Measurements from ENCODE around the gene B4GALNT1. TPM values are rescaled to one million over a fixed set of nuclear protein-coding genes. Genes with fewer than 3 reads are reported as not detected.
"Not testable (repeated sequence)": the region's sequence is repeated elsewhere in the genome, so short reads cannot be mapped to it uniquely, and the experiment has no call there.

B4GALNT1 gene
- total RNA-seq, 1 donor from 2014 or later: 5.9 TPM

DNA sequence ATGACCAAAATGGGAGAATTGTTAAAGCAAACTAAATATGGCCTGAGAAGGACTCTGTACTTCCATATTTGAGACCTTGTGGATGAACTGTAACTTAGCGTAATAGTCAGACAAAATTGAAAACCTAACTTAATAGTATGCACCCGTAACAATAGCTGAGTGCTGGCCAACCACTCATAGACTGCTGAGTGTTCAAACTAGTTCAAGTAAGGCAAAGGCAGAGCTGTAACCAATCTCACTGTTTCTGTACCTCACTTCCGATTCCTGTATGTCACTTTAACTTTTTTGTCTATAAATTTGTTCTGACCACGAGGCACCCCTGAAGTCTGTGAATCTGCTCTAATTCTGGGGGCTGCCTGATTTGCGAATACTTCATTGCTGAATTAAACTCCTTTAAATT is 33.9 kb upstream of the B4GALNT1 start:
- Mint-ChIP-seq H3K9me3 (no peaks in the 10 kb centered on the region), H3K4me1 (ENCODE audit: unreplicated experiment) (no peaks in the 10 kb centered on the region), H3K27ac (no peak overlapping the region), H3K4me3 (no peak overlapping the region), H3K36me3 (no peaks in the 10 kb centered on the region), H3K27me3 (peaks cover 15% of the 10 kb centered on the region)
- TF ChIP-seq, protein P1, sequence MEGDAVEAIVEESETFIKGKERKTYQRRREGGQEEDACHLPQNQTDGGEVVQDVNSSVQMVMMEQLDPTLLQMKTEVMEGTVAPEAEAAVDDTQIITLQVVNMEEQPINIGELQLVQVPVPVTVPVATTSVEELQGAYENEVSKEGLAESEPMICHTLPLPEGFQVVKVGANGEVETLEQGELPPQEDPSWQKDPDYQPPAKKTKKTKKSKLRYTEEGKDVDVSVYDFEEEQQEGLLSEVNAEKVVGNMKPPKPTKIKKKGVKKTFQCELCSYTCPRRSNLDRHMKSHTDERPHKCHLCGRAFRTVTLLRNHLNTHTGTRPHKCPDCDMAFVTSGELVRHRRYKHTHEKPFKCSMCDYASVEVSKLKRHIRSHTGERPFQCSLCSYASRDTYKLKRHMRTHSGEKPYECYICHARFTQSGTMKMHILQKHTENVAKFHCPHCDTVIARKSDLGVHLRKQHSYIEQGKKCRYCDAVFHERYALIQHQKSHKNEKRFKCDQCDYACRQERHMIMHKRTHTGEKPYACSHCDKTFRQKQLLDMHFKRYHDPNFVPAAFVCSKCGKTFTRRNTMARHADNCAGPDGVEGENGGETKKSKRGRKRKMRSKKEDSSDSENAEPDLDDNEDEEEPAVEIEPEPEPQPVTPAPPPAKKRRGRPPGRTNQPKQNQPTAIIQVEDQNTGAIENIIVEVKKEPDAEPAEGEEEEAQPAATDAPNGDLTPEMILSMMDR (conservative IDR thresholded peaks at IDR 0.05): no peak
- DNase-seq (ENCODE audit: extremely low spot score, unreplicated experiment): no peak

DNA sequence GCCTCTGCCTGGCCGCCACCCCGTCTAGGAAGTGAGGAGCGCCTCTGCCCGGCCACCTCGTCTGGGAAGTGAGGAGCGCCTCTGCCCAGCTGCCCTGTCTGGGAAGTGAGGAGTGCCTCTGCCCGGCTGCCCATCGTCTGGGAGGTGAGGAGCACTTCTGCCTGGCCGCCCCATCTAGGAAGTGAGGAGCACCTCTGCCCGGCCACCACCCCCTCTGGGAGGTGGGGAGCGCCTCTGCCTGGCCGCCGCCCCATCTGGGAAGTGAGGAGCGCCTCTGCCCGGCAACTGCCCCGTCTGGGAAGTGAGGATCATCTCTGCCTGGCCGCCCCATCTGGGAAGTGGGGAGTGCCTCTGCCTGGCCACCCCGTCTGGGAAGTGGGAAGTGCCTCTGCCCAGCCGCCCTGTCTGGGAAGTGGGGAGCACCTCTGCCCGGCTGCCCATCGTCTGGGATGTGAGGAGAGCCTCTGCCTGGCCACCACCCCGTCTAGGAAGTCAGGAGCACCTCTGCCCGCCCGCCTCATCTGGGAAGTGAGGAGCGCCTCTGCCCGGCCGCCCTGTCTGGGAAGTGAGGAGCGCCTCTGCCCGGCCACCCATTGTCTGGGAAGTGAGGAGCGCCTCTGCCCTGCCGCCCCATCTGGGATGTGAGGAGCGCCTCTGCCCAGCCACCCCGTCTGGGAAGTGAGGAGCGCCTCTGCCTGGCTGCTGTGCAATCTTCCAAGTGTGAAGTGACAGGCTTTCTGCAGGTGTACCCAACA is 32.2 kb upstream of the B4GALNT1 start:
- H3K4me3 Mint-ChIP-seq; H3K36me3 Mint-ChIP-seq; H3K9me3 Mint-ChIP-seq; H3K4me1 Mint-ChIP-seq (ENCODE audit: unreplicated experiment); DNase-seq (ENCODE audit: extremely low spot score, unreplicated experiment); H3K27me3 Mint-ChIP-seq; H3K27ac Mint-ChIP-seq: not testable (repeated sequence)

GRCh38 chr12:57661376-57661775 is 28.4 kb upstream of the B4GALNT1 start:
- Mint-ChIP-seq H3K27me3 (peaks cover 16% of the 10 kb centered on the region), H3K9me3 (peaks cover 5% of the 10 kb centered on the region), H3K4me1 (ENCODE audit: unreplicated experiment) (no peaks in the 10 kb centered on the region), H3K4me3 (no peak overlapping the region), H3K36me3 (no peaks in the 10 kb centered on the region), H3K27ac (no peak overlapping the region)
- no peak for DNase-seq (ENCODE audit: extremely low spot score, unreplicated experiment)
- TF ChIP-seq, protein P1 (conservative IDR thresholded peaks at IDR 0.05): no peak

DNA sequence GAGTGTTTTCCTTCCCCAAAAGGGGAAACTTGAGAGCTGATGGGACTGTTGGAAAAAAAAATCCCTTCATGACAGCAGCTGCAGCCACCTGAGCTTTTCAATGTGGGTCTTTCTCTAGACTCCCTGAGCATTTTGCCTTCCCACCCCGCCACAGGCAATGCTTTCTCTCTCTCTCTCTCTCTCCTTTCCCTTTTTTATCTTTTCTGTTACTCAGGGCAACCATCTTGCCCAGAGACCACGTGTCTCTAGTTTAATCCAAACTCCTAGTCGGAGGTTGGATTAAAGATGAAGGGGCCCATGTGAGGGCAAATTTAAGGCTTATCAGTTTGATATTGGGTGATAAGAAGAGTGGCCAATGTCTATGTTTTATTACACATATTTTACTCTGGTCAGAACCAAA is 25.9 kb upstream of the B4GALNT1 start:
- TF ChIP-seq, protein P1 (conservative IDR thresholded peaks at IDR 0.05): no peak
- Mint-ChIP-seq H3K27me3 (peaks cover 16% of the 10 kb centered on the region), H3K36me3 (no peaks in the 10 kb centered on the region), H3K4me1 (ENCODE audit: unreplicated experiment) (no peaks in the 10 kb centered on the region), H3K9me3 (peaks cover 5% of the 10 kb centered on the region), H3K4me3 (no peak overlapping the region), H3K27ac (no peak overlapping the region)
- no peak for DNase-seq (ENCODE audit: extremely low spot score, unreplicated experiment)

GRCh38 chr12:57657744-57658143 is 24.7 kb upstream of the B4GALNT1 start:
- TF ChIP-seq, protein P1 (conservative IDR thresholded peaks at IDR 0.05): no peak
- H3K9me3 Mint-ChIP-seq: peaks cover 5% of the 10 kb centered on the region
- H3K27ac Mint-ChIP-seq: no peak overlapping the region
- H3K4me3 Mint-ChIP-seq: no peak overlapping the region
- H3K4me1 Mint-ChIP-seq (ENCODE audit: unreplicated experiment): no peaks in the 10 kb centered on the region
- DNase-seq (ENCODE audit: extremely low spot score, unreplicated experiment): no peak
- peaks cover 16% of the 10 kb centered on the region for H3K27me3 Mint-ChIP-seq
- no peaks in the 10 kb centered on the region for H3K36me3 Mint-ChIP-seq

- not testable (repeated sequence) for H3K4me1 Mint-ChIP-seq (ENCODE audit: unreplicated experiment); DNase-seq (ENCODE audit: extremely low spot score, unreplicated experiment); H3K36me3 Mint-ChIP-seq; H3K4me3 Mint-ChIP-seq; H3K27ac Mint-ChIP-seq; H3K9me3 Mint-ChIP-seq
- peaks cover 16% of the 10 kb centered on the region for H3K27me3 Mint-ChIP-seq
These were observed 23.4 kb upstream of the B4GALNT1 start for GRCh38 chr12:57656408-57656807.
